Muscle of arm (tissue), 12 donors: ENCODE measurements around the gene MRPL23. TPM values are rescaled to one million over a fixed set of nuclear protein-coding genes. Genes with fewer than 3 reads are reported as not detected.

Experiments used
- DNase-seq: peaks from one replicate; pipeline ENCODE4 v3.0.0-alpha.2; 2013
- polyA plus RNA-seq, 12 donors: library from polyadenylated mRNA; unstranded; fragments of 120-200 nt; gene quantifications; one replicate each; pipeline ENCODE4 v1.2.1, GENCODE V29; 2013; ENCODE audit not compliant: insufficient read length in 12 of 12

MRPL23 gene
- polyA plus RNA-seq, 12 donors = 47.4 to 119 (median 73.6) TPM; not detected in 1

DNA sequence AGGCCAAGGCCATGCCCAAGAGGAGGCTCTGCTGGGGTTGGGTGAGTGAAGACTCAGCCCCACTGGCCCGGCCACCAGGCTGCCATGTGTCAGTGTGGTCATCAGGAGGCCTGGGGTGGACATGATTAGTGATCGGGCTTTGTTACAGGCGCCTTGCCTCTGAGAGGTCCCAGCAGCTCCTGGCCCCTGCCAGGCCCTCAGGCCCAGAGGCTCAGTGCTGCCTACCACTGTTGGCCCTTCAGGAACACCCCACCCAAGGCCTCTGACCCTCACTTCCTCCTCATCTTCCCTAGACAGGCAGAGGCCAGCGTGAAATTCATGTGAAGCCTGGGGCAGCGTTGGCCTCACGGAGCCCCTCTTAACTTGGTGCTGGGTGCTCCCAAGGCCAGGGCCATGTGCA, 2.2 kb downstream of the MRPL23 start:
- no peak for DNase-seq

- DNase-seq = no peak
Observed at GRCh38 chr11:1949922-1950321, 2.8 kb downstream of the MRPL23 start.

DNA sequence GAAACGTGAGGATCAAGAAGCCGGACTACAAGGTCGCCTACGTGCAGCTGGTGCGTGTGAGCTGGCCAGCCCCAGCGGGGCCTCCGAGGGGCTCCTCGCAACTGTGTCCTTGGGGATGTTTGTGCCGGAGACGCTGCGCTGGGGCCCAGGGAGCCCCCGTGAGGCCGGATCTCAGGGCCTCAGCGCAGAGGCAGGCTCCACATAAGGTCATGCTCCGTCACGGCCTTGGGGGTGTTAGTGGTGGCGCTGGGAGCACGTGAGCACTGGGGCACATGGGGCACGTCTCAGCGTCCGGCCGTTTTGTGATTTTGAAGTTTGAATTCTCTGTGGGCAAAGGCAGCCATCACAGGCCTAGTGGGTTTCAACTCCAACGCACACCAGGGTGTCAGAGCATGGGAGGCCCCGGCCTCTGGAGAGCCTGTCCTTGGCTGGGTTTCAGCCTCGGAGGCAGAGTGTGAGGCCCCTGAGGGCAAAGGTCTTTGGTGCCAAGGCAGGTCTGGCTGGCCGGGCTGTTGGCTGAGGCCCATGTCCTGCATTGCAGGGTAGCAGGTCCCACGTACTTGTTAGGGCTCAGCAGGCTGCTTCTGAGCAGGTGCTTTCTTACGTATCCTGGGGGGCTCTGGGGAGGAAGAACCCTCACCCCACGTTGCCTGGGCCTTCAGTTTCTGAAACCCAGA, 5.8 kb downstream of the MRPL23 start:
- DNase-seq = no peak

DNA sequence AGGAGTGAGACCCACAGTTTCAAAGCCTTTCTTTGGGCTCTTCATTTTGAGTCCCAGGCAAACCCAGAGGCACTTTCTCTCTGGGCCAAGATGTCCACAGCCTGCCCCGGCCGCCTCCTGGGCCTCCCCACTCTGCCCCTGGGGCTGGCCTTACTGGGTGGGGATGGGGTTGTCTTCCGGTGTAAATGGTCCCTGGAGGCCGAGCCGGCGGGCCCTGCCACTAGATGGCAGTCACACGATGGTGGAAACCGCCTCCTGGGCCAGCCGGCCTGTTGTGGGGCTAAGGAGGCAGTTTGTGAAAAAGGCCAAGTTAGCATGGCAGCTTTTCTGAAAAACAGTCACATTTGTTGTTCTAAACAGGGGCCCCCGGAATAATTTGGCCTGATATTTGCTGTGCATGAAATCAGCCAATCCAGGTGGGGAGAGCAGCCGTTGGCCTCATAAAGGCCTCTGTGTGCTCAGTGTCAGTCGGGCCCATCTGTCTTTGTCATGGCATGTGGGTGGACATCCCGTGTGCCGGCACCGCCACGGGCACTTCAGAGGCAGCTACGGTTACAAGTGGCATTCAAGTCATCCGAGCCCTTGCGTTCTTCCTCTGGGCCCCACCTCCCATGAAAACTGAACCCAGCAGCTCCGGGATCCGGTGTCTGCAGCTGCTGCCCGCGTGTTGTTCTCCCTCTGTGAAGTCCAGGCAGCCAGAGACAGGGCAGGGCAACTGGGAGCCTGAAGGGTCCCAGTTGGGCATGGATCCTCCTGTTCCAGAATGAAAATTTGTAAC, 6.5 kb downstream of the MRPL23 start:
- DNase-seq = no peak

DNA sequence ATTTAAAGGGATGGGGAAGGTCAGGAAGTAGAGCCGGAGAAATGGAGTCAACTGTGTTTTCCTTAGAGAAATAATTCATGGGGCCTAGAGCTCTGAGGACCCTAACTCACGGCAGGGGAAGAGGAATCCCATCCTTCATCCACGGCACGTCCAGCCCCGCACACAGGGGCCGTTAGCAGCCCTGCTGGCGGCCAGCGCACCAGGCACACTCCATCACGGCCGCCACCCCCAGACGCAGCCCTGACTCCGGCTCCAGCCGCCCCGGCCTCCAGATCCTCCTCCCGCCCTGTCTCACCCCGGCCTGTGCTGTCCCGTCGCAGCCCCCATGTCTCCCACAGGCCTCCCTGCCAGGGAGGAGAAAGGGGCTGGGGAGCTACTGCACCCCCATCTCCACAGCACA, 11.2 kb downstream of the MRPL23 start:
- no peak for DNase-seq

DNA sequence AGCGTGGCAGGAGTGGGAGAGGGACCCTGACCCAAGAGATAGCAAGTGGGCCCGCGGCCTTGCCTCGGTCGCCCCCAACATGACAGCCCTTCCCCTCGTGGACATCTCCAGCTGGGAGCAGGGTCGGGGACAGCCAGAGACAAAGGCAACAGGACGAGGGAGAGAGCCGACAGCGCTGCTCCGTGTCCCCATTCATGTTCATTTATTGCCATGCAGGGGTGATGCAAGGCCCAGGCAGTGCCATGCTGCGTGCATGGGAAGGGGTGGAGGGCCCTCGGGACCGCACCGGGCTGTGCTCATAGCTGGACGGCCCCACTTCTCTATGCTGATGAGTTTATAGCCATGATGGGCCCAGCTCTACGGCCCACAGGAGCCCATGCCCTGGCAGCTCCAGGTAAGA, 12.7 kb downstream of the MRPL23 start:
- no peak for DNase-seq

- DNase-seq = no peak
Observed at GRCh38 chr11:1963864-1964263, 16.7 kb downstream of the MRPL23 start.

DNA sequence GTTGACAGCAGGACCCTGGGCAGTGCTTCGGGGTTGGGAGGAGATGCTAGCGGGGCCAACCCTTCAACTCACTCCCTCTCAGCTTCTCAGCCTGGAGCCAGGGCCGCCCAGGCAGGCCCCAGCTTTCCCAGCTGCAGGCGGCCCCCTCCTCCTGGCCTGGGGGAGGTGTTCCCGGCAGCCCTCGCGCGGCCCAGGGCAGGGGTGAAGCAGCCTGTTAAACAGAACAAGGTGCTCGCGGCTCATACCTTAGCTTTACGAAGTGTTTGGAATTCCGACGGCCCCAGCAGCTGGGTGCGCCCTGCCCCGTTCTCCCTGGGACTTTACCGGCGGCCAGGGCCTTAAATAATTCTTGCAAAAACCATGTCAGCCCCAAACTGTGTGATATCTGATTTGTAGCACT, 17.2 kb downstream of the MRPL23 start:
- DNase-seq = no peak

DNA sequence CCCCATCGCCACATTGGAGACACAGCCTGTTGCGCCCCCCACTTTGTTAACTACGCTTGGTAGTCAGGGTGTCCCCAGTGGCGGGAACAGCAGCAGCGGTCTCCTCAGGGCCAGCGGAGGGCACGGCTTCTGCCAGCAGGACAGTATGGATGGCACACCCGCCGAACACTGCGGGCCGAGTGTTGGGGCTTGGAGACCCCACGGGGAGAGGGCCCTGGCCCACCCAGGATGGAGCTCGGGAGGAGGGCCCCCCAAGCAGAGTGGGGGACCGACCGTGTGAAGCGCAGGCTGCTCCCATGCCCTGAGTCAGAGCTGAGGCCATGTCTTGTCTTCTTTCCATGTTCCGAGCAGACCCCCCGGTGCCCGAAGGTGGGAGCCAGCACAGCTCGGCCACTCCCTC, 17.8 kb downstream of the MRPL23 start:
- no peak for DNase-seq

DNA sequence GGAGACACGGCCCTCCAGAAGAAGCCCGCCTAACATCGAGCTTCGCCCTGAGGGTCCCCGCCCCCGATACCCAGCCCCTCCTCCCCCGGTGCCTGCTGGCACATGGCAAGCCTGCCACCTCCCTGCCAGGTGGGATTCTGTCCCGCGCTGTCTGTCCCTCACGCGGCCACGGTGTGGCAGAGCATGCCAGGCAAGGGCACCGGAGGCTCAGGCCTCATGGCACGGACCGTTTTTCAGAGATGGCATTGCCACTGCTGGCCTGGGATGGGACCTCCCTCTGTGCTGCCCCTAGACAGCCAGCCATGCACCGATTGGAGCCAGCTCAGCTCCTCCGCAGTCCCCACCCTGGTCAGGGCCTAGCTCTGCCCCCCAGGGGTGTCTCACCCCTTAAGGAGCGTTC, 19.4 kb downstream of the MRPL23 start:
- DNase-seq = no peak

DNA sequence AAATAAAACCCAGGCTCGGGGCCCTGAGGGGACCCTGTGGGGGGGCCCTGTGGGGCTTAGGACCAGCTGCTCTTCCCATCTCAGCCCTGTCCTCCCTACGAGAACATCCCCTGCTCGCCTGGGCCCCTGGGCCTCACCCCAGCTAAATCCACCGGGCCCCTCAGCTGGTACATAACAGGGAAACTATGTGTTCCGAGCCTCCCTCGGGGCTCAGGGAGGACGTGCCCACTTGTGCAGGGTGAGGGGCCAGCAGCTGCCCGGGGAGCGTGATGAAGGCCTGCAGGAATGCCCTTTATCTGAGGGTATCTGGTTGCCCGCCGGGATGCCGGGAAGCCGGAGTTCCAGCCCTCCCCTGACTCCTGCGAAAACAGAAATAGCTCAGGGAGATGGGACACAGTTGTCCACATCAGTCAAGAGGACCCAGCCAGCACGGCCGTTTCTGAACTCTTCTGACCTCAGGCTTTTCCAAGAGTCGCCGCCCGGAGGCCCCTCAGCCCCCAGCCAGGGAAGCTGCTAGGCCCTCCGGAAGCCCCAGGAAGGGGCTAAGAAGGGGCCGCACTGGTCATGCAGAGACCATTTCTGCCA, 20.6 kb downstream of the MRPL23 start:
- DNase-seq = peak; percentile 31

DNA sequence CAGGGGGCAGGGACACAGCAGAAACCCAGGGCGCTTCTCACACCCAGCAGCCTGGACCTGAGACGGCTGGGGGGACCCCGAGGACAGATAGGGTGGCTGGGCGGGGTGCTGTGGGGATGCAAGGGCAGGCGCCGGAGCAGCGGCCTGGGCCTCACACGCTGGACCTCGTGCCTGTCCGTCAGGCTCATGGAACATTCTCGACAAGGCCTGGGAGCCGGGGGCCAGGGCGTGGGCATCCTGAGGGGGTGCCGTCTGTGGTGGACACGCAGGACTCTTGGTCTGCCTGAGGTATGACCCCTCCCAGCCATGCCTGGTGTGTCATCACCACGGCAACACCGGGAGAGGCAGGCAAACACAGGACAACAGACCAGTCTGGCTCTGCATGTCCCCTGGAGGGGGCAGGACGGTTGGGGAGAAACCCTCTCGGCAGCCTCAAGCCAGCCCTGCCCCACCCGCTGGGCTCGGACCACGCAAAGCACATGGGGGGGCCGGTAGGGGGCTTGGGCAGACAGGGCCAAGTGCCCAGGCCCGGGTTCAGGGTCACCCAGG, 21.4 kb downstream of the MRPL23 start:
- no peak for DNase-seq

- no peak for DNase-seq
Observed at GRCh38 chr11:1969035-1969434, 21.9 kb downstream of the MRPL23 start.

- no peak for DNase-seq
Observed at GRCh38 chr11:1969776-1970175, 22.6 kb downstream of the MRPL23 start.

DNA sequence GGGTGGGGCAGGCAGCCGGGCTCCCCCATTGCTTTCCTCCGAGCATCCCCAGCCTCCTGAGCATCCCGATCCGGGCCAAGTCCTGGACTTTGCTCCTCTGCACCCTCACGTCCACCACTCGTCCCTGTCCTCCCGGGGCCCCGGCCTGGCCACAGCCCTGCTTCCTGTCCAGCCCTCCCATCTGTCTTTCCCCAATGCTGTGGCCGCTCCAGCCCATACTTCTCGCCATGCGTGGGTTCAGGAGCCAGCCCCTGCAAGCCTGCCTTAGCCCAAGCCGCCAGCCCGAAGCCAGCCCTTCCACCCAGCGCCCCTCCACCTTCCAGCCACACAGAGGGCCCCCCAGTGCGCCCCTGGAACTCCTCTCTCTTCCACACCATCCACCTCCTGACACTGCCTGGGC, 23.8 kb downstream of the MRPL23 start:
- no peak for DNase-seq

- DNase-seq = no peak
Observed at GRCh38 chr11:1975185-1975584, 28.1 kb downstream of the MRPL23 start.

GRCh38 chr11:1978720-1979473, 31.8 kb downstream of the MRPL23 start:
- no peak for DNase-seq

- DNase-seq = no peak
Observed at GRCh38 chr11:1979607-1980006, 32.5 kb downstream of the MRPL23 start.

GRCh38 chr11:1982873-1983600, 35.9 kb downstream of the MRPL23 start:
- DNase-seq = no peak

DNA sequence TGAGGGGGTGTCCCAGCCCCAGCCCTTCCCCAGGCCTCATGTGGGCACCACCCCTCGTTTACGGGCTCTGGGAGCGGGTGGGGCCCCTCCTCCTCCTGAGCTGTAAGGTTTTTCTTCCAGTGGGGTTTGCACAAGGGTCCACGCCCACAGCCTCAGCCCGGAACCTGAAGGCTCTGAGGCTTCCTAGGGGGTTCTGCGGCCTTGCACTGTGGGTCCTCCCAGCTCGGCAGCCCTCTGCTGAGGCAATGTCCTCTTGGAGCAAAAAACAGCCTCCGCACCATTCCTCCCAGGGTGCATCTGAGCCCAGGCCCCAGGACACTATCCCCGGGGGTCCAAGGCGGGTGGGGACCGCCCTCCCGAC, 36.4 kb downstream of the MRPL23 start:
- no peak for DNase-seq

GRCh38 chr11:1987024-1987423, 39.9 kb downstream of the MRPL23 start:
- no peak for DNase-seq

DNA sequence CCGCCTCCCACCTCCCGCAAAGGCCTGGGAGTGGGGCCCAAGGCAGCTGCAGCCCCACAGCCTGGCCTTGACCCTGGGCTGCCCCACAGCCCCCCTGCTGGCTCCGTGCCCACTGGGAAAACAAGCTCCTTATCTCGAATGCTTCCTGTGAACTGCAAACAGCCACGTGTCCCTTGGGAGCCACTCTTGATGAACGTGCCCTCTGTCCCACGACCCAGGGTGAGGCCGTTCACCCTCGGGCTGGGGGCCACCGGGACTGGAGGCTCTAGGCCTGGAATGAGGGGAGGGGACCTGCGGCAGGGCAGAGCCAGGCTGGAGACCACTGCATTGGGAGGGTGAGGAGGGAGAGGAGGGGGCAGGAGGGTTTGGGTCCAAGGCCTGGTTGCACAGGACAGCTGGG, 41.0 kb downstream of the MRPL23 start:
- no peak for DNase-seq
